ENCODE results near the gene MITF.

The MITF gene

GRCh38 chr3:69698728-69699127 is 40.5 kb upstream of the MITF start:
- TF ChIP-seq CTCF (IDR thresholded peaks at IDR 0.05; ENCODE audit: extremely low read depth, missing control alignments), result no peak
- no peak for DNase-seq (ENCODE audit: low spot score)

GRCh38 chr3:69699183-69699582 is 40.1 kb upstream of the MITF start:
- no peak for DNase-seq (ENCODE audit: low spot score)
- TF ChIP-seq CTCF (IDR thresholded peaks at IDR 0.05; ENCODE audit: extremely low read depth, missing control alignments), result no peak

GRCh38 chr3:69700949-69701348 is 38.3 kb upstream of the MITF start:
- DNase-seq (ENCODE audit: low spot score), result no peak
- TF ChIP-seq CTCF (IDR thresholded peaks at IDR 0.05; ENCODE audit: extremely low read depth, missing control alignments), result no peak

- TF ChIP-seq CTCF (IDR thresholded peaks at IDR 0.05; ENCODE audit: extremely low read depth, missing control alignments), result no peak
- DNase-seq (ENCODE audit: low spot score), result no peak
Observed at GRCh38 chr3:69710153-69710977, 28.9 kb upstream of the MITF start.

GRCh38 chr3:69712269-69712668 is 27.0 kb upstream of the MITF start:
- no peak for DNase-seq (ENCODE audit: low spot score)
- TF ChIP-seq CTCF (IDR thresholded peaks at IDR 0.05; ENCODE audit: extremely low read depth, missing control alignments), result no peak

GRCh38 chr3:69712933-69713332 is 26.3 kb upstream of the MITF start:
- no peak for TF ChIP-seq CTCF (IDR thresholded peaks at IDR 0.05; ENCODE audit: extremely low read depth, missing control alignments)
- DNase-seq (ENCODE audit: low spot score), result no peak

- no peak for DNase-seq (ENCODE audit: low spot score)
- no peak for TF ChIP-seq CTCF (IDR thresholded peaks at IDR 0.05; ENCODE audit: extremely low read depth, missing control alignments)
Observed at GRCh38 chr3:69715204-69715603, 24.1 kb upstream of the MITF start.

Data from GM20000 (cell line).